Measurements from ENCODE around the gene INPP5A.
"Not testable (repeated sequence)": the region's sequence is repeated elsewhere in the genome, so short reads cannot be mapped to it uniquely, and the experiment has no call there.

Gene INPP5A

DNA sequence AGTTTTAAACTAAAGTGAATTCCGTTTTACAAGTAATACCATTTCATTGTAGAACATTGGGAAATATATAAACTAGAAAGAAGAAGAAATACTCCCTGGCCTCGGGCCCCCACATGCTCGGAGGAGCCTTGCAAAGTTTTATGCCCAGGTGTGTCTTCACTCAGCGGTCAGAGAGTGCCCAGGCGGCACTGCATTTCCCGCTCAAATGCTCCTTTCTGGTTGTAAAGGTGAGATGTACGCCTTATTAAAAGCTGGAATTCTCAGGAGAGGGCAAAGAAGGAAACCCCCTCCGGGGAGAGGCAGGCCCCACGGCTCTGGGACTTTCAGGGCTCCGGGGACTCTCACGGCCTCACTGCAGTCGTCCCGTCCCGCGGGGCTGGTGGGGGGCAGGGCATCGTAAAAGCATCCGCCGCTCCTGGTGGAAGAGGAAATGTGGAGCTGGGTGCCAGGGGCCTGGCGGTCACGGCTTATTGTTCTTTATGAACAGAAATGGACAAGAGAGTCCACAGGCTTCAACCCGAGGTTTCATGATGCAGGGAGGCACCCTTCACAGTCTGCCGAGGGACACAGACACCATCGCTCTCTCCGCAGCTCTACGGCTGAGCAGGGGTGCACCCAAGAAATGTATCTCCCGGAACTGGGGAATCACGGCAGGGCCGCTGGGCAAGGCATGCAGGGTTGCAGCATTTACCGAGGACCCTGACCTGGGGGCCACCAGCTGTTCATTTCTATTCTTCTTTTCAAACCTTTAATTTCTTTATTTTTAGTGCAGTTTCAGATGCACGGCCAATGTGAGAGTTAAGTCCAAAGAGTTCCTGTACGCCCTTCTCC is 47.7 kb upstream of the INPP5A start:
- Histone ChIP-seq H3K4me3 (replicated peaks; ENCODE audit: insufficient read depth, low read length) (no peak overlapping the region), H3K27me3 (ENCODE audit: insufficient read depth, poor library complexity, severe bottlenecking) (no peaks in the 10 kb centered on the region), H3K27ac (replicated peaks) (no peak overlapping the region)
- no peak for TF ChIP-seq SPI1 (IDR thresholded peaks at IDR 0.05; ENCODE audit: borderline replicate concordance, low read depth)
- TF ChIP-seq GABPA (IDR thresholded peaks at IDR 0.05; ENCODE audit: low read depth), result no peak
- no peak for TF ChIP-seq POLR2AphosphoS5 (IDR thresholded peaks at IDR 0.05; ENCODE audit: low read depth)
- TF ChIP-seq, protein P1, sequence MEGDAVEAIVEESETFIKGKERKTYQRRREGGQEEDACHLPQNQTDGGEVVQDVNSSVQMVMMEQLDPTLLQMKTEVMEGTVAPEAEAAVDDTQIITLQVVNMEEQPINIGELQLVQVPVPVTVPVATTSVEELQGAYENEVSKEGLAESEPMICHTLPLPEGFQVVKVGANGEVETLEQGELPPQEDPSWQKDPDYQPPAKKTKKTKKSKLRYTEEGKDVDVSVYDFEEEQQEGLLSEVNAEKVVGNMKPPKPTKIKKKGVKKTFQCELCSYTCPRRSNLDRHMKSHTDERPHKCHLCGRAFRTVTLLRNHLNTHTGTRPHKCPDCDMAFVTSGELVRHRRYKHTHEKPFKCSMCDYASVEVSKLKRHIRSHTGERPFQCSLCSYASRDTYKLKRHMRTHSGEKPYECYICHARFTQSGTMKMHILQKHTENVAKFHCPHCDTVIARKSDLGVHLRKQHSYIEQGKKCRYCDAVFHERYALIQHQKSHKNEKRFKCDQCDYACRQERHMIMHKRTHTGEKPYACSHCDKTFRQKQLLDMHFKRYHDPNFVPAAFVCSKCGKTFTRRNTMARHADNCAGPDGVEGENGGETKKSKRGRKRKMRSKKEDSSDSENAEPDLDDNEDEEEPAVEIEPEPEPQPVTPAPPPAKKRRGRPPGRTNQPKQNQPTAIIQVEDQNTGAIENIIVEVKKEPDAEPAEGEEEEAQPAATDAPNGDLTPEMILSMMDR (IDR thresholded peaks at IDR 0.05; ENCODE audit: insufficient read depth, low read length), result no peak
- TF ChIP-seq, protein P2, sequence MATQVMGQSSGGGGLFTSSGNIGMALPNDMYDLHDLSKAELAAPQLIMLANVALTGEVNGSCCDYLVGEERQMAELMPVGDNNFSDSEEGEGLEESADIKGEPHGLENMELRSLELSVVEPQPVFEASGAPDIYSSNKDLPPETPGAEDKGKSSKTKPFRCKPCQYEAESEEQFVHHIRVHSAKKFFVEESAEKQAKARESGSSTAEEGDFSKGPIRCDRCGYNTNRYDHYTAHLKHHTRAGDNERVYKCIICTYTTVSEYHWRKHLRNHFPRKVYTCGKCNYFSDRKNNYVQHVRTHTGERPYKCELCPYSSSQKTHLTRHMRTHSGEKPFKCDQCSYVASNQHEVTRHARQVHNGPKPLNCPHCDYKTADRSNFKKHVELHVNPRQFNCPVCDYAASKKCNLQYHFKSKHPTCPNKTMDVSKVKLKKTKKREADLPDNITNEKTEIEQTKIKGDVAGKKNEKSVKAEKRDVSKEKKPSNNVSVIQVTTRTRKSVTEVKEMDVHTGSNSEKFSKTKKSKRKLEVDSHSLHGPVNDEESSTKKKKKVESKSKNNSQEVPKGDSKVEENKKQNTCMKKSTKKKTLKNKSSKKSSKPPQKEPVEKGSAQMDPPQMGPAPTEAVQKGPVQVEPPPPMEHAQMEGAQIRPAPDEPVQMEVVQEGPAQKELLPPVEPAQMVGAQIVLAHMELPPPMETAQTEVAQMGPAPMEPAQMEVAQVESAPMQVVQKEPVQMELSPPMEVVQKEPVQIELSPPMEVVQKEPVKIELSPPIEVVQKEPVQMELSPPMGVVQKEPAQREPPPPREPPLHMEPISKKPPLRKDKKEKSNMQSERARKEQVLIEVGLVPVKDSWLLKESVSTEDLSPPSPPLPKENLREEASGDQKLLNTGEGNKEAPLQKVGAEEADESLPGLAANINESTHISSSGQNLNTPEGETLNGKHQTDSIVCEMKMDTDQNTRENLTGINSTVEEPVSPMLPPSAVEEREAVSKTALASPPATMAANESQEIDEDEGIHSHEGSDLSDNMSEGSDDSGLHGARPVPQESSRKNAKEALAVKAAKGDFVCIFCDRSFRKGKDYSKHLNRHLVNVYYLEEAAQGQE (IDR thresholded peaks at IDR 0.05; ENCODE audit: insufficient replicate concordance, low read depth), result no peak
- no peak for DNase-seq (ENCODE audit: low read depth in 1 of 2, low spot score in 1 of 2)

DNA sequence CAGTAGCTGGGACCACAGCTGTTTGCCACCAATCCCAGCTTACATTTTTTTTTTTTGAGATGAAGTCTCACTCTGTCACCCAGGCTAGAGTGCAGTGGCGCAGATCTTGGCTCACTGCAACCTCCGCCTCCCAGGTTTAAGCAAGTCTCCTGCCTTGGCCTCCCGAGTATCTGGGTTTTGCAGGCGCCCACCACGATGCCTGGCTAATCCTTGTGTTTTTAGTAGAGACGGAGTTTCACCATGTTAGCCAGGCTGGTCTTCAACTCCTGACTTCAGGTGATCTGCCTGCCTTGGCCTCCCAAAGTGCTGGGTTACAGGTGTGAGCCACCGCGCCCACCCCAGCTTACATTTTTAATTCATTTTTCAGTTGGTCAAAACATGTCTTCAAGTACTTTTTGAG is 46.1 kb upstream of the INPP5A start:
- not testable (repeated sequence) for H3K27ac ChIP-seq (replicated peaks); H3K4me3 ChIP-seq (replicated peaks; ENCODE audit: insufficient read depth, low read length); H3K27me3 ChIP-seq (ENCODE audit: insufficient read depth, poor library complexity, severe bottlenecking); DNase-seq (ENCODE audit: low read depth in 1 of 2, low spot score in 1 of 2)

DNA sequence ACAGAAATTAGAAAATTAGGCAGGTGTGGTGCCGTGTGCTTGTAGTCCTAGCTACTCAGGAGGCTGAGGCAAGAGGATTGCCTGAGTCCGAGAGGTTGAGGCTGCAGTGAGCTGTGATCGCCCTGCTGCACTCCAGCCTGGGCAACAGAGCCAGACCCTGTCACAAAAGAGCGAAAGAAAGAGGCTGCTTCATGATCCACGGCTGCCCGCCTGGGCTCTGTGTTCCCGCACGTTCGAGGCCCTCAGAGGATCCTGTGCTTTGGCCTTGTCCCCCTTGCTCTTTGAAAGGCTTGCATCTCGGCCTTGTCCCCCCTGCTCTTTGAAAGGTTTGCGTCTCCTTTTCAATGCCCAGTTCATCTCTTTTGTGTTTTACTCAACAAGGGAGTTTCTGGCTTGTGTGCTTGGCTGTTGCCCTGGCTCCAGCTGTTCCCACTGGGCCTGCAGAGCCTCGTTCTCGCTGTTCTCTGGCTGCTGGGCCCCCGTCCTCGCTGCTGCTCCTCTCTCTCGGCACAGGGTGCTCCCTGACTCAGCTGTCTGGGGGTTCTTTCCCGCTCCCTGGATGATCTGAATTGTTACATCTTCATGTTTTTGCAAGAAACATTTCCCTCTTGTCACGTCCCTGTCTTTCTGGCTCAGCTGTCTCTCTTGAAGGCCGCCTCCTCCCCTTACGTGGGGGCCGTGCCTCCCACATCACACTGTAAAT is 45.1 kb upstream of the INPP5A start:
- TF ChIP-seq POLR2AphosphoS5 (IDR thresholded peaks at IDR 0.05; ENCODE audit: low read depth), result no peak
- TF ChIP-seq, protein P1 (IDR thresholded peaks at IDR 0.05; ENCODE audit: insufficient read depth, low read length), result no peak
- TF ChIP-seq, protein P2 (IDR thresholded peaks at IDR 0.05; ENCODE audit: insufficient replicate concordance, low read depth), result no peak
- TF ChIP-seq GABPA (IDR thresholded peaks at IDR 0.05; ENCODE audit: low read depth), result no peak
- TF ChIP-seq SPI1 (IDR thresholded peaks at IDR 0.05; ENCODE audit: borderline replicate concordance, low read depth), result no peak
- H3K4me3 ChIP-seq (replicated peaks; ENCODE audit: insufficient read depth, low read length), result no peak overlapping the region
- H3K27me3 ChIP-seq (ENCODE audit: insufficient read depth, poor library complexity, severe bottlenecking), result no peaks in the 10 kb centered on the region
- DNase-seq (ENCODE audit: low read depth in 1 of 2, low spot score in 1 of 2), result no peak
- no peak overlapping the region for H3K27ac ChIP-seq (replicated peaks)

DNA sequence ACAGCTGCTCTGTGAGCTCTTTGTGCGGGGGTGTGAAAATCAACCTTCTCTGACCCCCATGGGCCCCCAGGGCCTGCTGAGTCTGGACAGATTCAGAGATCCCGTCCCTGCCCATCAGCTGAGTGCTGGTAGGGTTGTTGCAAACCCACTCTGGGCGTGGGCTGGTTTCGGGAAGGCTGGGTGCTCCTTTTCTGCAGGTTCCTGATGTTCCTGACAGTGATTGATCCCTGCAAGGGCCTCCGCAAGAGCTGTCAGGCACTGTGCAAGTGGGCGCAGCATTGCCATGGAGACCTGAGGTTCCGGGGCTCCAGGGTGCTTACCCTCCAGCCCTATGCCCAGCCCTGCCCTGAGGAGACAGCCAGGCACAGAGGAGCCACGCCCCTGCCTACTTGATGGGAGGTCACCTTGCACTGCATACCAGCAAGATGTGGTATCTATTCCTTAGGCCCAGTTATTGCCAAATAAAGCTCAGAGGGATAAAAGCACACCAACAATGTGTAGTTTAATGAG is 44.3 kb upstream of the INPP5A start:
- no peaks in the 10 kb centered on the region for H3K27me3 ChIP-seq (ENCODE audit: insufficient read depth, poor library complexity, severe bottlenecking)
- TF ChIP-seq, protein P1 (IDR thresholded peaks at IDR 0.05; ENCODE audit: insufficient read depth, low read length), result no peak
- TF ChIP-seq GABPA (IDR thresholded peaks at IDR 0.05; ENCODE audit: low read depth) (no peak), SPI1 (IDR thresholded peaks at IDR 0.05; ENCODE audit: borderline replicate concordance, low read depth) (no peak), POLR2AphosphoS5 (IDR thresholded peaks at IDR 0.05; ENCODE audit: low read depth) (no peak)
- TF ChIP-seq, protein P2 (IDR thresholded peaks at IDR 0.05; ENCODE audit: insufficient replicate concordance, low read depth), result no peak

More for the DNA sequence above, 44.3 kb upstream of the INPP5A start:
- DNase-seq (ENCODE audit: low read depth in 1 of 2, low spot score in 1 of 2), result no peak
- Histone ChIP-seq H3K27ac (replicated peaks) (no peak overlapping the region), H3K4me3 (replicated peaks; ENCODE audit: insufficient read depth, low read length) (no peak overlapping the region)
